Esophagus (tissue), 2 donors: ENCODE measurements around the gene MACROD2. TPM values are rescaled to one million over a fixed set of nuclear protein-coding genes. Genes with fewer than 3 reads are reported as not detected.
"Not testable (repeated sequence)": the region's sequence is repeated elsewhere in the genome, so short reads cannot be mapped to it uniquely, and the experiment has no call there.

Experiments
- H3K27ac ChIP-seq, 2 donors: one replicate each; pipeline ENCODE4 v1.5.1; 2013; ENCODE audit warnings: low read depth in 2 of 2, mild to moderate bottlenecking in 2 of 2, inconsistent platforms in 1 of 2, low read length in 1 of 2, moderate library complexity in 1 of 2
- H3K27me3 ChIP-seq, 2 donors: one replicate each; pipeline ENCODE4 v1.6.1; 2013; ENCODE audit warnings: low read length in 2 of 2, control low read depth in 1 of 2, mild to moderate bottlenecking in 1 of 2; ENCODE audit not compliant: insufficient read depth in 2 of 2, control insufficient read depth in 1 of 2
- H3K36me3 ChIP-seq, 2 donors: one replicate each; pipeline ENCODE4 v1.6.1; 2013; ENCODE audit warnings: low read length in 1 of 2; ENCODE audit not compliant: control insufficient read depth in 2 of 2, insufficient read depth in 2 of 2
- H3K4me1 ChIP-seq, 2 donors: one replicate each; pipeline ENCODE4 v1.6.1; 2013; ENCODE audit warnings: low read length in 1 of 2; ENCODE audit not compliant: control insufficient read depth in 2 of 2, insufficient read depth in 2 of 2
- H3K4me3 ChIP-seq, 2 donors: one replicate each; pipeline ENCODE4 v1.5.1; 2013; ENCODE audit warnings: low read length in 2 of 2, mild to moderate bottlenecking in 2 of 2, low read depth in 1 of 2, moderate library complexity in 1 of 2
- H3K9me3 ChIP-seq, 2 donors: one replicate each; pipeline ENCODE4 v1.6.1; 2013; ENCODE audit warnings: mild to moderate bottlenecking in 2 of 2, low read depth in 1 of 2, low read length in 1 of 2, moderate library complexity in 1 of 2; ENCODE audit not compliant: control insufficient read depth in 2 of 2, insufficient read depth in 1 of 2
- WGBS, 2 donors: extraction: QIAGEN DNeasy Blood & Tissue Kit; methylation state at CpG; one replicate each; pipeline ENCODE4 v1.1.7; 2013; 5-methylcytosine and 5-hydroxymethylcytosine counted together
- polyA plus RNA-seq, 2 donors: library from polyadenylated mRNA; stranded (reverse); fragments of 200-250 nt; gene quantifications; one replicate each; pipeline ENCODE4 v1.2.3, GENCODE V29; 2013
- donor health status: healthy with polysubstance abuse.
- donor health status: Bipolar disorder and iron deficiency.

MACROD2 gene
- polyA plus RNA-seq, 2 donors, result 0.64 to 1.9 TPM

DNA sequence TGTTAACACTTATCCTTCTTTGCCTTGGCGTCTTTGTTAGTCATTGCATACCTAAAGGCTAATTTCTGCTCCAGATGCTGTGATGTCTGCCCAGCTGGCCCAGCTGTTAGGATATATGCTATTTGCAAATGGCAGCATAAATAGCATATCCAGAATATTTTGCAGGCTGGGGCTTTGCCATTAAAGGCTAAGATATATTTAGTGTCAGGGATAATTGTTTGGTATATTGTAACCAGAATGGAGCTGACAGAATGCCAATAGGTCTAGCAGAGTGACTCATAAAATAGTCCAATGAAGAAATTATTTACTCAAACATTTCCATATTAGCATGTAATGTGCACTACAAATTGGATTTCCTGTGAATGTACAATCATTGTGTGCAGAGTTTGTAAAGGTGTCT lies 926.2 kb downstream of the MACROD2 start:
- no peaks in the 10 kb centered on the region for H3K36me3 ChIP-seq
- H3K4me1 ChIP-seq, result no peaks in the 10 kb centered on the region
- H3K9me3 ChIP-seq, result no peaks in the 10 kb centered on the region
- H3K27ac ChIP-seq, result no peak overlapping the region
- H3K27me3 ChIP-seq, result peaks cover 0 to 2% of the 10 kb centered on the region in 2 donors
- 42 to 72% methylated on average over 1 of the region's 1 CpG for WGBS, 2 donors
- no peak overlapping the region for H3K4me3 ChIP-seq

DNA sequence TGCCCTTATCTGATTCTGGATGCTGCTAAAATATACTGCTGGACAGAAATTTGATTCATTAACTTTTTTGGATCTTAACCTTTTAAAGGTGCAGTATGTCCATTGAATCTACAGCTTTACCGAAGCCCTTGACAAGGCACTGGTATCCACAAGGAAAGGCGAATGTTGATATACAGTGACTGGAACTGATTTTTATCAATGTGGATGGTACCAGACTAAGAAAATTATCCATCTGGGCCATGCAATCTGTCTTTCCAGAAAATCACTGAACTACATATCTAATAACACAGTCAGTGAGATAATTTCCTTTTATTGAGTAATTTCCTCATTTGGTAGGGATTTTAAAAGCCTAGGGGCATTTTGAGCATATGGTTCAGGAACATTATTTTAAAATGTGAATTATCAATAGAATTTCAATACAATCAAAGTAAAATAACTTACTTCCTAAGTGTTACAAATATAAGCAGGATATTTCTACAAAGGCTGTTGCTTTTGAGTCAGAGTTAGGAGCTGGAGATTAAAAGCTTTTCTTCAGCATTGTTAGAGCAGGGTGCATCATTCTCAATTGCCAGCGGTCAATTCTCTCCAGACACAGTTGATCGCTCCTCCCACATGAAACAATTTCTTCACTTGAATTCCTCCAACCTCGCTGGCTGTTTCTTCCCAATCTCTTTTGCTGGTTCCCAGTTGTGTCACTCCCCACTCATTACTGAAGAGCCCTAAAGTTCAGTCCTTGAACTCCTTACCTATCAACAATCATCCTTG lies 927.4 kb downstream of the MACROD2 start:
- H3K27me3 ChIP-seq, result peaks cover 0 to 2% of the 10 kb centered on the region in 2 donors
- 91 to 93% methylated on average over 5 of the region's 5 CpGs for WGBS, 2 donors
- no peaks in the 10 kb centered on the region for H3K36me3 ChIP-seq
- no peaks in the 10 kb centered on the region for H3K9me3 ChIP-seq
- no peaks in the 10 kb centered on the region for H3K4me1 ChIP-seq
- H3K27ac ChIP-seq, result no peak overlapping the region
- no peak overlapping the region for H3K4me3 ChIP-seq

DNA sequence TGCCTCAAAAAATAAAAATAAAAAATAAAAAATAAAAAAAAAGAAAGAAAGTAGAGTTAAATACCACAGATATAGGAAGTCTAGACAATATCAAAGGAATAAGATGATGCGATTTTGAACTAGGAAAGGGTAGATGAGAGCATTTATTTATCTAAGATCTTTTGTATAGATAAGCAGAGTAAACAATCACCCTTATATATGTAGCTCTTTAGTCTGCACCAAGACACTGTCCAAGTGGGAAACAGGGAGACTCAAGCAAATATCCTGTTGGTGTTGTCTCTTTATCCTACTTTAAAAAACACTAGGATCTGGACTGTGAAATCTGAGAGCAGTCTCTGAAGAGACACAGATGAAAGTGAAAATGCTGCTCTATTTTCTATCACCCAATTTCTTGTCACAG lies 929.1 kb downstream of the MACROD2 start:
- Histone ChIP-seq H3K4me1 (no peaks in the 10 kb centered on the region), H3K36me3 (no peaks in the 10 kb centered on the region), H3K9me3 (no peaks in the 10 kb centered on the region), H3K27ac (no peak overlapping the region), H3K4me3 (no peak overlapping the region), H3K27me3 (no peaks in the 10 kb centered on the region)
- 74 to 85% methylated on average over 1 of the region's 1 CpG for WGBS, 2 donors

DNA sequence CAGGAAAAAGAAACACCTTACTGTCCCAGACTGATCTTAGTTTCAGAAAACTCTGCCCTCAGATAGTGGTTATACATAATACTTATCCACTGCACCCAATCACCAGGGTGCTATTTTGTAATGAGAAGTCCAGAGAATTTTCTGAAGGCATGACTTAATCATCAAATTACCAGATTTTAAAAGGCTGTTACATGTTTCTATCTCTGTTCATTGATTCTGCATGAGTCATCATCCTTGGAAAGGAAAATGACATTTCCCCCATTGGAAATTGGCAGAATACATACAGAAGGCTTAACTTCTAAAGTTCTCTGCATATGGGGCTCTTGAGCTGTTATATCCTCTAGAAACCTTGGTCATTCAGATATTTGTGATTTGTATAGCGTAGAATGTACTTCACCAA lies 930.0 kb downstream of the MACROD2 start:
- Histone ChIP-seq H3K27ac (no peak overlapping the region), H3K36me3 (no peaks in the 10 kb centered on the region), H3K9me3 (no peaks in the 10 kb centered on the region), H3K27me3 (no peaks in the 10 kb centered on the region), H3K4me1 (no peaks in the 10 kb centered on the region), H3K4me3 (no peak overlapping the region)
- 95 to 98% methylated on average over 1 of the region's 1 CpG for WGBS, 2 donors

DNA sequence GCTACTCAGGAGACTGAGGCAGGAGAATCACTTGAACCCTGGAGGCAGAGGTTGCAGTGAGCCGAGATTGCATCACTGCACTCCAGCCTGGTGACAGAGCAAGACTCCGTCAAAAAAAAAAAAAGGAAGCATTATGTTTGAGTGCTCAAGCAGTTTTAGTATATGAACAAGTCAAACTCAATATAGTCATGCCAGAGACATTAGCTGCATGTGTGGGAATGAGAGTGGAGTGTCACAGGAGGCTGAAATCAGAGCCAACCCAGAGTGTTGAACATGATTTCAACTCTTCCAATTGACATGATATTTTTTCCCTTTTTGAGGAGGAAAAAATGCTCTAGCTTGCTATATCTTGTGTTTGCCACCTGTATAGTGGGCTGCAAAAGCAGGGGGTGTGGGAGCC lies 931.1 kb downstream of the MACROD2 start:
- H3K4me3 ChIP-seq, H3K27me3 ChIP-seq, H3K36me3 ChIP-seq, H3K4me1 ChIP-seq, H3K27ac ChIP-seq, H3K9me3 ChIP-seq: not testable (repeated sequence)
- WGBS, 2 donors, result 78 to 90% methylated on average over 2 of the region's 2 CpGs

DNA sequence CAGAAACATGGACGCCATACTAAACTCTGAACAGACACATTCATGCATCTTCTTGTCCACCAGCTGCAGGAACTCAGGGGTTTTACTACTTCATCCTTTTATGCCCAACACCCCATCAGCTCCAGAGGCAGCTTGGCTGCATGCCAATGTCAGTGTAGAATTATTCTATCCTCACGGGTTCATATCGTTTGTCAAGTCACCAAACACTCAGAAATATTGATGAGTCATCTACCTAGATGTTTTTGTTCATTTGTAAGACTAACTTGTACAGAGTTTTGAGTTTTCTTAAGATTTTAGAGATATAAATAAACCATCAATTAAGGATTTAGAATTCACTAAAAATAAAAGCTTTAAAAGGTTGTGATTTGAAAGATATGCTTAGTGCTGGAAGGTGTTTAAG lies 932.8 kb downstream of the MACROD2 start:
- Histone ChIP-seq H3K4me3 (no peak overlapping the region), H3K4me1 (no peaks in the 10 kb centered on the region), H3K27me3 (no peaks in the 10 kb centered on the region), H3K9me3 (no peaks in the 10 kb centered on the region), H3K27ac (no peak overlapping the region), H3K36me3 (no peaks in the 10 kb centered on the region)
- WGBS, 2 donors, result 8 to 30% methylated on average over 3 of the region's 3 CpGs

DNA sequence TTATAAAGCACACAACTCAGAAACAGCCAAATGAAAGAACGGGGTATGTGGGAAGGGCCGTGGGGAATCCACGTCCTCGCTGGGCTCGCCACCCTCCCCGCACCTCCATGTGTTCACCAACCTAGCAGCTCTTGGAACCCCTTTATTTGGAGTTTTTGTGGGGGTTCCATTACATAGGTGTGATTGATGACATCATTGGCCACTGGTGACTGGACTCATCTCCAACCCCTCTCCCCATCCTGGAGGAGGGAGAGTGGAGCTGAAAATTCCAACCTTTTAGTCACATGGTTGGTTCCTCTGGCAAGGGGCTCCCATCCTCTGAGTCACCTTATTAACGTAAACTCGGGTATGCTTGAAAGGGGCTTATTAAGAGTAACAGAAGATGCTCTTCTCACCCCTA lies 934.1 kb downstream of the MACROD2 start:
- WGBS, 2 donors, result 95 to 96% methylated on average over 8 of the region's 8 CpGs
- Histone ChIP-seq H3K36me3 (no peaks in the 10 kb centered on the region), H3K27ac (no peak overlapping the region), H3K4me1 (no peaks in the 10 kb centered on the region), H3K9me3 (no peaks in the 10 kb centered on the region), H3K27me3 (no peaks in the 10 kb centered on the region), H3K4me3 (no peak overlapping the region)

DNA sequence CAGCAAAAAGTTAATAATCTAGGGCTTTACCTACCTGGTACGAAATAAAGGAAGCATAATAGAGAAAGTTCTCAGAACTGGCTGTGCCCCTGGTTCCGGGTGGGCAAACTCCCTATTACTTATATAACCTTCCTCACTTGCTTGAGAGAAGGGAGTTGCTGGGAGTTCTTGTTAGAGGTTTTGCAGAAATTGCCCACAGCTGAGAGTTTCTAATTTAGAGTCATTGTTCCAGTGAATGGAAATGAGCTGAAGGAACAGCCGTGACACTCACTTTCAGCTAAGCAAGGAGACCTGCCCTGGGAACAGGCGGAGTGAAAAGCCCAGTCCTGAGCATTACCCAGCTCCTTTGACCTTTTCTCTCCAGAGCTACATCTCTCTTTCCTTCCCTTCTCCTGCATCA lies 936.7 kb downstream of the MACROD2 start:
- Histone ChIP-seq H3K36me3 (no peaks in the 10 kb centered on the region), H3K27me3 (no peaks in the 10 kb centered on the region), H3K4me3 (no peak overlapping the region), H3K9me3 (no peaks in the 10 kb centered on the region), H3K27ac (no peak overlapping the region), H3K4me1 (no peaks in the 10 kb centered on the region)
- WGBS, 2 donors, result 90 to 94% methylated on average over 4 of the region's 4 CpGs

DNA sequence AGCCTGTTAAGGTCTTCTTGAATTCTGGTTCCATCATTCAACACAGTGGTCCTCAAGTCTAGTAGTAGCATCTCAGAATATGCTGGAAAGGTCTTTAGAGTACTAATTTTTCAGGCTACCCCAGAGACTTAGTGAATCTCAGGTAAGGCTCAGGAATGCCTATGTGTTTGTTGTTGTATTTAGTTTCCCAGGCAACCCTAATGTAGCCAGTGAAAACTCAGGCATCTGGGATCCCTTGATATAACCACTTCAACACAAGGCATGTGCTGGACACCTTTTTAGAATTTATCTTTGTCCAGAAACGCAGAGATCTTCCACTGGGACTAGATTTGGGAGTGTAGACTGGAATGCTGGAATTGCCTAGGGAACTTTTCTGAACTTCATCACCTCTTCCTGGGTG lies 940.0 kb downstream of the MACROD2 start:
- Histone ChIP-seq H3K4me1 (no peaks in the 10 kb centered on the region), H3K27ac (no peak overlapping the region), H3K9me3 (no peaks in the 10 kb centered on the region), H3K27me3 (no peaks in the 10 kb centered on the region), H3K36me3 (no peaks in the 10 kb centered on the region), H3K4me3 (no peak overlapping the region)
- WGBS, 2 donors, result 44 to 45% methylated on average over 1 of the region's 1 CpG

DNA sequence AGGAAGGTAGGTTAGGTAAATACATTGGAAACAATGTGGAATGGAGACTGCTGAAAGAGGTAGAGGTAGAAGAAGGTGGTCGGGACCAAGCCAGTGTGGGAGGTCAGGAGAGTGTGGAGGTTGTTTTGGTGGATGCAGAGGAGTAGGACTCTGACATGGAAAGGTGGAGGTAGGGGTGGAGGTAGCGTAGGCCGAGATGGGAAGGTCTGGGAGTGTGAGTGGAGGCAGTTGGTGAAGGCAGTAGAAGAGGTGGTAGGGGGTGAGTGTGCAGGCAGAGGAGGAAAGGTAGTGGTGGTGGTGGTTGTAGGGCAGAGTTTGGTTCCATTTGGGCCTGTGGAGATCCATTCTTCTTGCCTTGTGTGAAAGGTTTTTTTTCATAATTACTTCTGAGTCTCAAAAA lies 941.7 kb downstream of the MACROD2 start:
- Histone ChIP-seq H3K36me3 (no peaks in the 10 kb centered on the region), H3K27me3 (no peaks in the 10 kb centered on the region), H3K27ac (no peak overlapping the region), H3K4me3 (no peak overlapping the region), H3K4me1 (no peaks in the 10 kb centered on the region), H3K9me3 (no peaks in the 10 kb centered on the region)
- WGBS, 2 donors, result 91 to 94% methylated on average over 3 of the region's 3 CpGs
